K562 (cell line): ENCODE measurements around the gene CYB5R3. TPM values are rescaled to one million over a fixed set of nuclear protein-coding genes. Genes with fewer than 3 reads are reported as not detected.

ENCODE experiments used
- ARHGAP35 ChIP-seq: fragments of 450-650 bp; IDR thresholded peaks from 2 replicates; pipeline ENCODE4 v1.6.1; 2018; ENCODE audit not compliant: partially characterized antibody
- CBX1 ChIP-seq: sonication (generic); IDR thresholded peaks from 2 replicates; pipeline ENCODE4 v1.6.1; 2016; ENCODE audit warnings: antibody characterized with exemption, low read depth, mild to moderate bottlenecking
- CREM ChIP-seq: IDR thresholded peaks from 2 replicates; pipeline ENCODE4 v1.6.1; 2014; ENCODE audit warnings: antibody characterized with exemption, low read depth
- DACH1 ChIP-seq: fragments of 450-650 bp; IDR thresholded peaks from 2 replicates; pipeline ENCODE4 v1.6.1; 2018; ENCODE audit not compliant: partially characterized antibody
- DNMT1 ChIP-seq: fragments of 450-650 bp; IDR thresholded peaks from 2 replicates; pipeline ENCODE4 v1.6.1; 2016; ENCODE audit warnings: antibody characterized with exemption, mild to moderate bottlenecking
- ETS1 ChIP-seq: conservative IDR thresholded peaks from 2 replicates; pipeline ENCODE4 v1.6.1; 2011; ENCODE audit warnings: low read depth, mild to moderate bottlenecking, low read length; ENCODE audit not compliant: control insufficient read depth
- MCM3 ChIP-seq: fragments of 450-650 bp; IDR thresholded peaks from 2 replicates; pipeline ENCODE4 v1.6.1; 2016
- MYC ChIP-seq, 2 experiments: fragments of 250-450 bp in 1 of 2; sonication (Bioruptor Pico) in 1 of 2; IDR thresholded peaks; 2 replicates each; pipeline versions ENCODE4 v1.5.1 to v1.6.1; 2012 to 2021; ENCODE audit warnings: low read depth in 2 of 2, borderline replicate concordance in 1 of 2, improper control_type of control experiment in 1 of 2, low read length in 1 of 2, mild to moderate bottlenecking in 1 of 2, moderate library complexity in 1 of 2
- PML ChIP-seq: IDR thresholded peaks from 2 replicates; pipeline ENCODE4 v1.6.1; 2012; ENCODE audit warnings: low read length, inconsistent platforms
- POLR2AphosphoS2 ChIP-seq: IDR thresholded peaks from 2 replicates; pipeline ENCODE4 v1.6.1; 2012; ENCODE audit warnings: low read length, improper control_type of control experiment
- POLR2H ChIP-seq: IDR thresholded peaks from 2 replicates; pipeline ENCODE4 v1.6.1; 2016; ENCODE audit warnings: missing genetic modification characterization, low read depth, mild to moderate bottlenecking, control low read depth, missing compliant biosample characterization, moderate library complexity
- PTBP1 ChIP-seq: fragments of 200-400 bp; formaldehyde crosslinking; IDR thresholded peaks from 2 replicates; pipeline ENCODE4 v1.6.1; 2017; ENCODE audit warnings: low read depth, low read length
- SAFB ChIP-seq: fragments of 200-400 bp; formaldehyde crosslinking; IDR thresholded peaks from 2 replicates; pipeline ENCODE4 v1.6.1; 2017; ENCODE audit warnings: low read depth, low read length, borderline replicate concordance
- SMARCE1 ChIP-seq: fragments of 450-650 bp; IDR thresholded peaks from 2 replicates; pipeline ENCODE4 v1.7.1; 2016; ENCODE audit warnings: mild to moderate bottlenecking
- SPI1 ChIP-seq: IDR thresholded peaks from 2 replicates; pipeline ENCODE4 v1.6.1; 2011; ENCODE audit warnings: low read depth, low read length, control low read depth, borderline replicate concordance
- STAT5B ChIP-seq: fragments of 250-450 bp; sonication (Bioruptor Pico); IDR thresholded peaks from 2 replicates; pipeline ENCODE4 v1.8.0; 2021; ENCODE audit warnings: mild to moderate bottlenecking, inconsistent platforms
- SUPT5H ChIP-seq: fragments of 450-650 bp; IDR thresholded peaks from 2 replicates; pipeline ENCODE4 v1.6.1; 2016
- ZBTB12 ChIP-seq: fragments of 250-450 bp; sonication (Bioruptor Pico); IDR thresholded peaks from 2 replicates; pipeline ENCODE4 v1.4.0; 2020
- ZNF354B ChIP-seq: fragments of 250-450 bp; sonication (Bioruptor Pico); IDR thresholded peaks from 2 replicates; pipeline ENCODE4 v1.4.0; 2020
- ZNF644 ChIP-seq: fragments of 200-800 bp; sonication (Bioruptor generic); IDR thresholded peaks from 2 replicates; pipeline ENCODE4 v1.6.1; 2016; ENCODE audit warnings: low read depth, missing genetic modification characterization, missing compliant biosample characterization
- polyA plus RNA-seq, 8 experiments: library from polyadenylated mRNA; depleted of rRNA in 4 of 8; stranded (reverse) in 5 of 8; unstranded in 3 of 8; fragments of >200 nt; fragmentation: Nextera tagmentation in 2 of 8; fragmentation: Illumina TruSeq in 1 of 8; extraction: Ambion mirVana in 2 of 8; extraction: Trizol in 1 of 8; gene quantifications; 2 replicates each; pipeline versions ENCODE4 v1.2.1 to v1.2.3, GENCODE V29; 2011 to 2014; ENCODE audit warnings: inconsistent platforms in 1 of 8, missing spikeins in 1 of 8
- total RNA-seq, 7 experiments: library from RNA; depleted of rRNA in 6 of 7; stranded (reverse); fragments of >200 nt in 6 of 7; fragmentation: Illumina TruSeq in 2 of 7; extraction: Trizol in 2 of 7; gene quantifications; 2 replicates each; pipeline versions ENCODE4 v1.2.1 to v1.2.3, GENCODE V29; 2011 to 2021; ENCODE audit warnings: low replicate concordance in 1 of 7
- TF ChIP-seq, protein P1 (sequence below): fragments of 450-650 bp; IDR thresholded peaks from 2 replicates; pipeline ENCODE4 v1.7.0; 2016; ENCODE audit warnings: borderline replicate concordance
- TF ChIP-seq, protein P2 (sequence below): fragments of 250-450 bp; sonication (Bioruptor Pico); IDR thresholded peaks from 2 replicates; pipeline ENCODE4 v1.8.0; 2022; ENCODE audit warnings: moderate library complexity, mild to moderate bottlenecking, inconsistent platforms

Gene CYB5R3
- total and polyA plus RNA-seq, 9 of the 15 experiments (the other 6 are each of a cell fraction or from before 2014, with no cell fraction given): 1.4 to 66.8 (median 23.4) TPM

- TF ChIP-seq SMARCE1 (no peak), STAT5B (CRISPR knock-in tag) (no peak), ZNF644 (tag) (no peak), CREM (peak; percentile 69), DACH1 (no peak), ZNF354B (CRISPR knock-in tag) (no peak), MCM3 (no peak), SPI1 (no peak), PML (no peak), ARHGAP35 (peak; percentile 61), ZBTB12 (CRISPR knock-in tag) (no peak), POLR2H (tag) (no peak), DNMT1 (no peak), POLR2AphosphoS2 (no peak), CBX1 (no peak), PTBP1 (no peak), SAFB (no peak), ETS1 (peak; percentile 34; the same call in 1 of the 2 replicates), SUPT5H (no peak), MYC (IDR thresholded peaks at IDR 0.05; ENCODE audit: low read depth, low read length) (peak; percentile 60), MYC (CRISPR knock-in tag; IDR thresholded peaks at IDR 0.05; ENCODE audit: borderline replicate concordance, low read depth) (no peak)
- TF ChIP-seq, protein P1, sequence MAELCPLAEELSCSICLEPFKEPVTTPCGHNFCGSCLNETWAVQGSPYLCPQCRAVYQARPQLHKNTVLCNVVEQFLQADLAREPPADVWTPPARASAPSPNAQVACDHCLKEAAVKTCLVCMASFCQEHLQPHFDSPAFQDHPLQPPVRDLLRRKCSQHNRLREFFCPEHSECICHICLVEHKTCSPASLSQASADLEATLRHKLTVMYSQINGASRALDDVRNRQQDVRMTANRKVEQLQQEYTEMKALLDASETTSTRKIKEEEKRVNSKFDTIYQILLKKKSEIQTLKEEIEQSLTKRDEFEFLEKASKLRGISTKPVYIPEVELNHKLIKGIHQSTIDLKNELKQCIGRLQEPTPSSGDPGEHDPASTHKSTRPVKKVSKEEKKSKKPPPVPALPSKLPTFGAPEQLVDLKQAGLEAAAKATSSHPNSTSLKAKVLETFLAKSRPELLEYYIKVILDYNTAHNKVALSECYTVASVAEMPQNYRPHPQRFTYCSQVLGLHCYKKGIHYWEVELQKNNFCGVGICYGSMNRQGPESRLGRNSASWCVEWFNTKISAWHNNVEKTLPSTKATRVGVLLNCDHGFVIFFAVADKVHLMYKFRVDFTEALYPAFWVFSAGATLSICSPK: no peak
- TF ChIP-seq, protein P2, sequence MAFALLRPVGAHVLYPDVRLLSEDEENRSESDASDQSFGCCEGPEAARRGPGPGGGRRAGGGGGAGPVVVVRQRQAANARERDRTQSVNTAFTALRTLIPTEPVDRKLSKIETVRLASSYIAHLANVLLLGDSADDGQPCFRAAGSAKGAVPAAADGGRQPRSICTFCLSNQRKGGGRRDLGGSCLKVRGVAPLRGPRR (CRISPR knock-in tag): no peak
These were observed 34.7 kb downstream of the CYB5R3 start, which contains the start of gene POLDIP3 (continued) for GRCh38 chr22:42614312-42615091.
